PC-3 (cell line): ENCODE measurements around the gene NOS1. TPM values are rescaled to one million over a fixed set of nuclear protein-coding genes. Genes with fewer than 3 reads are reported as not detected.
A peak's percentile ranks its signal among the peaks of the same experiment; 100 is the strongest.

ENCODE experiments used
- ATAC-seq: fragments of 200-7000 bp; cut with Tn5 transposase; 2 replicates; pipeline ENCODE4 v1.9.1; 2020; ENCODE audit warnings: mild to moderate bottlenecking, moderate library complexity
- BruUV-seq: library from RNA; stranded (reverse); fragments of 400-500 nt; replicated peaks from 2 replicates; lab custom pipeline; 2021; lab: Mats Ljungman, UMichigan
- CTCF ChIA-PET: fragments of 300-600 bp; sonication (Branson Sonifier 250); formaldehyde crosslinking; loops from one replicate; lab custom pipeline; 2022; ENCODE audit warnings: antibody characterized with exemption; lab: Charles Lee
- POLR2A ChIA-PET: fragments of 300-600 bp; sonication (Branson Sonifier 250); formaldehyde crosslinking; loops from one replicate; lab custom pipeline; 2022; ENCODE audit warnings: antibody characterized with exemption; ENCODE audit not compliant: unreplicated experiment; lab: Charles Lee
- DNase-seq: peaks from one replicate; pipeline ENCODE4 v3.0.0-alpha.2; 2015
- H2AFZ ChIP-seq: fragments of 300-600 bp; sonication (generic); 2 replicates; pipeline ENCODE4 v1.6.0; 2016; ENCODE audit warnings: antibody characterized with exemption, low read length
- H3F3A ChIP-seq: fragments of 300-600 bp; sonication (generic); one replicate; pipeline ENCODE4 v1.6.0; 2017; ENCODE audit warnings: antibody characterized with exemption, low read length, control low read depth, mild to moderate bottlenecking; ENCODE audit not compliant: unreplicated experiment
- H3K27ac ChIP-seq: fragments of 300-600 bp; sonication (generic); 2 replicates; pipeline ENCODE4 v1.5.1; 2016; ENCODE audit warnings: mild to moderate bottlenecking, low read length
- H3K27me3 ChIP-seq: fragments of 300-600 bp; sonication (generic); 2 replicates; pipeline ENCODE4 v1.6.1; 2016; ENCODE audit warnings: low read length, mixed read lengths
- H3K36me3 ChIP-seq: fragments of 300-600 bp; sonication (generic); 2 replicates; pipeline ENCODE4 v1.6.1; 2016; ENCODE audit warnings: low read depth, mixed run types, low read length, mixed read lengths
- H3K4me1 ChIP-seq: fragments of 300-600 bp; sonication (generic); 2 replicates; pipeline ENCODE4 v1.5.1; 2016; ENCODE audit warnings: low read length; ENCODE audit not compliant: insufficient read depth
- H3K4me2 ChIP-seq: fragments of 300-600 bp; sonication (generic); 2 replicates; pipeline ENCODE4 v1.6.0; 2016; ENCODE audit warnings: low read length
- H3K4me3 ChIP-seq: fragments of 300-600 bp; sonication (generic); 2 replicates; pipeline ENCODE4 v1.5.1; 2016; ENCODE audit warnings: mild to moderate bottlenecking, low read length, mixed read lengths
- H3K79me2 ChIP-seq: fragments of 300-600 bp; sonication (generic); 2 replicates; pipeline ENCODE4 v1.6.1; 2017; ENCODE audit warnings: low read length, mixed read lengths
- H3K9ac ChIP-seq: fragments of 300-600 bp; sonication (generic); 2 replicates; pipeline ENCODE4 v1.6.0; 2016; ENCODE audit warnings: mild to moderate bottlenecking, low read length
- H3K9me2 ChIP-seq: fragments of 300-600 bp; sonication (generic); replicated peaks from 2 replicates; pipeline ENCODE4 v1.6.1; 2016; ENCODE audit warnings: mixed run types, low read length, mixed read lengths
- H3K9me3 ChIP-seq: fragments of 300-600 bp; sonication (generic); 2 replicates; pipeline ENCODE4 v1.6.1; 2016; ENCODE audit warnings: low read length, mixed read lengths
- H4K20me1 ChIP-seq: fragments of 300-600 bp; sonication (generic); 2 replicates; pipeline ENCODE4 v1.6.1; 2016; ENCODE audit warnings: low read length, mixed read lengths
- EZH2 ChIP-seq: fragments of 300-600 bp; sonication (generic); IDR thresholded peaks from one replicate; pipeline ENCODE4 v1.6.1; 2017; ENCODE audit warnings: antibody characterized with exemption, mild to moderate bottlenecking, low read length; ENCODE audit not compliant: unreplicated experiment
- EZH2phosphoT487 ChIP-seq: fragments of 300-600 bp; sonication (generic); IDR thresholded peaks from 2 replicates; pipeline ENCODE4 v1.6.1; 2018; ENCODE audit warnings: mild to moderate bottlenecking, antibody characterized with exemption, low read length, borderline replicate concordance
- intact Hi-C: fragments of 100-400 bp; cut with micrococcal nuclease; formaldehyde crosslinking; loops from 2 replicates; pipeline ENCODE4 v1.9.0; 2023
- total RNA-seq: library from RNA; depleted of rRNA; stranded (reverse); fragments of >200 nt; gene quantifications from 2 replicates; pipeline ENCODE4 v1.2.3, GENCODE V29; 2014
- TF ChIP-seq, protein P1 (sequence below): fragments of 300-600 bp; sonication (generic); conservative IDR thresholded peaks from 2 replicates; pipeline ENCODE4 v1.5.1; 2017; ENCODE audit warnings: antibody characterized with exemption, low read depth, mild to moderate bottlenecking, low read length

The NOS1 gene
- total RNA-seq, 1 experiment from 2014 or later: 0.11 TPM

DNA sequence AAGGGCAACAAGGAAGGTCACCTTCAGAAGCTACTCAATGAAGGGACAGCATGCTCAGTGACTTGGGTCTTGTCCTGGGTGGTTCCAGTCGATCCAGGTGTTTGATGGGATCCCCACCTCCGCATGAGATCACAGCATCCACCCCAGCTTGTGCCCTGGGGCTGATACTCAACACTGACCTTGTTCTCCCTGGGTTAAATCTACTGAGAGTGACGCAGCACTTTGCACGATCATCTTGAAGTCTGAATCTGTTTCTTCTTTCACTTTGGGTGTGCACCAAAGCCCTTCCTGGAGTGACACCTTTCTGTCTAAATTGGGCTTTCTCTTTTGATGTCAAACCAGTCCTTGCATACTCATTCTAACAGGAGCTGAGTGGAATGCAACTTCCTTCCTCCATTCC, 13.8 kb downstream of the NOS1 start:
- DNase-seq (no peak), ATAC-seq (no peak)
- Histone ChIP-seq H3K4me3 (no peak overlapping the region), H3K9ac (no peak overlapping the region), H3K36me3 (no peaks in the 10 kb centered on the region), H4K20me1 (no peaks in the 10 kb centered on the region), H3K4me1 (peaks cover 25% of the 10 kb centered on the region), H3K9me2 (no peaks in the 10 kb centered on the region), H3K79me2 (no peaks in the 10 kb centered on the region), H3K27ac (no peak overlapping the region), H3K27me3 (no peaks in the 10 kb centered on the region), H3F3A (no peaks in the 10 kb centered on the region), H2AFZ (no peak overlapping the region), H3K9me3 (no peaks in the 10 kb centered on the region), H3K4me2 (no peak overlapping the region)
- intact Hi-C loops: no loop called here
- no TSS peak for BruUV-seq
- ChIA-PET POLR2A (no interaction called here), CTCF (interaction anchor here (1.0 kb wide), 1 partner anchor 19 kb away, joined by 3 read pairs; no protein-coding TSS in a partner anchor)
- TF ChIP-seq EZH2: no peak
- no peak for TF ChIP-seq EZH2phosphoT487
- TF ChIP-seq, protein P1, sequence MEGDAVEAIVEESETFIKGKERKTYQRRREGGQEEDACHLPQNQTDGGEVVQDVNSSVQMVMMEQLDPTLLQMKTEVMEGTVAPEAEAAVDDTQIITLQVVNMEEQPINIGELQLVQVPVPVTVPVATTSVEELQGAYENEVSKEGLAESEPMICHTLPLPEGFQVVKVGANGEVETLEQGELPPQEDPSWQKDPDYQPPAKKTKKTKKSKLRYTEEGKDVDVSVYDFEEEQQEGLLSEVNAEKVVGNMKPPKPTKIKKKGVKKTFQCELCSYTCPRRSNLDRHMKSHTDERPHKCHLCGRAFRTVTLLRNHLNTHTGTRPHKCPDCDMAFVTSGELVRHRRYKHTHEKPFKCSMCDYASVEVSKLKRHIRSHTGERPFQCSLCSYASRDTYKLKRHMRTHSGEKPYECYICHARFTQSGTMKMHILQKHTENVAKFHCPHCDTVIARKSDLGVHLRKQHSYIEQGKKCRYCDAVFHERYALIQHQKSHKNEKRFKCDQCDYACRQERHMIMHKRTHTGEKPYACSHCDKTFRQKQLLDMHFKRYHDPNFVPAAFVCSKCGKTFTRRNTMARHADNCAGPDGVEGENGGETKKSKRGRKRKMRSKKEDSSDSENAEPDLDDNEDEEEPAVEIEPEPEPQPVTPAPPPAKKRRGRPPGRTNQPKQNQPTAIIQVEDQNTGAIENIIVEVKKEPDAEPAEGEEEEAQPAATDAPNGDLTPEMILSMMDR: no peak

DNA sequence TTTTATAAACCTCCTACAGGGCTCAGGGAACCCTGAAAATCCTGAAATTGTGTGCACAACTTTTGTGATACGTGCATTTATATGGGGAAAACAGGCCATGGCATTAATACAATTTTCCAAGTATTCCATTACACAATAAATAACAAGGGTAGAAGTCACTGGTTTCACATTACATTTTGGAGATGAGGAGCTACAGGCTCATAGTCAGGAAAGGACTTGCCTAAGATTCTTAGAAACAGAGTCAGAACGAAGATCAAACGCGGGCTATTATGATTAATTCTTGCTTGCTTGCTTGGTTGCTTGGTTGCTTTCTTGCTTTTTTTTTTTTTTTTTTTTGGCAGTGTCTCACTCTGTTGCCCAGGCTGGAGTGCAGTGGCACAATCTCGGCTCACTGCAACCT, 16.7 kb downstream of the NOS1 start:
- H3K9me3 ChIP-seq: no peaks in the 10 kb centered on the region
- intact Hi-C loops: loop anchor here (5.0 kb wide), 1 partner anchor 107 kb away; no protein-coding TSS in a partner anchor
- H3K79me2 ChIP-seq: no peaks in the 10 kb centered on the region
- H3K27me3 ChIP-seq: 0 out of 2 replicates have a peak, but pooled peaks cover 4% of the 10 kb centered on the region
- H2AFZ ChIP-seq: no peak overlapping the region
- H3K9me2 ChIP-seq: no peaks in the 10 kb centered on the region
- peaks cover 32% of the 10 kb centered on the region for H3K4me1 ChIP-seq
- H3K9ac ChIP-seq: no peak overlapping the region
- H3F3A ChIP-seq: no peaks in the 10 kb centered on the region
- H3K27ac ChIP-seq: peak overlapping the region; percentile 24
- H3K4me2 ChIP-seq: peak overlapping the region; percentile 49
- TF ChIP-seq, protein P1: no peak
- TF ChIP-seq EZH2 (no peak), EZH2phosphoT487 (no peak)
- BruUV-seq: no TSS peak
- ChIA-PET CTCF (interaction anchor here (0.6 kb wide), 1 partner anchor 16 kb away, joined by 4 read pairs; no protein-coding TSS in a partner anchor), POLR2A (no interaction called here)
- H3K36me3 ChIP-seq: no peaks in the 10 kb centered on the region
- no peaks in the 10 kb centered on the region for H4K20me1 ChIP-seq
- no peak overlapping the region for H3K4me3 ChIP-seq
- ATAC-seq: no peak
- peak; percentile 93 for DNase-seq

GRCh38 chr12:117343849-117344248, 17.6 kb downstream of the NOS1 start:
- ChIA-PET POLR2A (no interaction called here), CTCF (no interaction called here)
- Histone ChIP-seq H3K9ac (no peak overlapping the region), H3K9me3 (no peaks in the 10 kb centered on the region), H3F3A (no peaks in the 10 kb centered on the region), H3K27me3 (peaks cover 10% of the 10 kb centered on the region), H3K79me2 (no peaks in the 10 kb centered on the region), H3K27ac (peak overlapping the region; percentile 44), H2AFZ (no peak overlapping the region), H3K36me3 (no peaks in the 10 kb centered on the region), H3K4me3 (no peak overlapping the region), H4K20me1 (no peaks in the 10 kb centered on the region), H3K4me1 (peaks cover 32% of the 10 kb centered on the region), H3K4me2 (peak overlapping the region; percentile 49; the same call in 1 of the 2 replicates), H3K9me2 (no peaks in the 10 kb centered on the region)
- TF ChIP-seq EZH2 (no peak), EZH2phosphoT487 (no peak)
- TF ChIP-seq, protein P1: no peak
- no peak for DNase-seq
- intact Hi-C loops: loop anchor here (2.0 to 5.0 kb wide), 2 partner anchors 13 to 107 kb away; no protein-coding TSS in a partner anchor
- no peak for ATAC-seq
- no TSS peak for BruUV-seq
